ENCODE measurements around the gene OR6P1.

DNA sequence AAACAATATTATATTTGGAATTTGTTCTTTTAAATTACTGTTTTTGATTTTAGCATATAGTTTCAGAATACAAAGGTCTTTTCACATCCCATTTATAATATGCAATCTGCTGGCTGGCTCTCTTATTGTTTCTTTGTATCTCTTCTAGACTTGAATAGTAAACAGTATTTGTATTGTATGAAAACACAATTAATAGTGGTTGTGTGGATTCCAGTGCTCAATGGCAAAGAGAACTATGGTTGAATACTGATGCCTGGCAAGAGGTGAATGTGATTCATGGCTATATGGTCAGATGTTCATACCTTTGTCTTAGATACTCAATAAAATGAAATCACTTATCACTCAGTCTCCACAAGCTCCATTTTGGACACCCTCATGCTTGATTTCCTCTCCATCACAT lies 53.4 kb downstream of the OR6P1 start:
- TF ChIP-seq POLR2AphosphoS5 (IDR thresholded peaks at IDR 0.05; ENCODE audit: low read depth, low read length) (no peak), SIN3A (IDR thresholded peaks at IDR 0.05; ENCODE audit: borderline replicate concordance, insufficient read depth, low read length) (no peak), TAF1 (IDR thresholded peaks at IDR 0.05; ENCODE audit: borderline replicate concordance, insufficient read depth, low read length) (no peak)
- TF ChIP-seq, protein P1, sequence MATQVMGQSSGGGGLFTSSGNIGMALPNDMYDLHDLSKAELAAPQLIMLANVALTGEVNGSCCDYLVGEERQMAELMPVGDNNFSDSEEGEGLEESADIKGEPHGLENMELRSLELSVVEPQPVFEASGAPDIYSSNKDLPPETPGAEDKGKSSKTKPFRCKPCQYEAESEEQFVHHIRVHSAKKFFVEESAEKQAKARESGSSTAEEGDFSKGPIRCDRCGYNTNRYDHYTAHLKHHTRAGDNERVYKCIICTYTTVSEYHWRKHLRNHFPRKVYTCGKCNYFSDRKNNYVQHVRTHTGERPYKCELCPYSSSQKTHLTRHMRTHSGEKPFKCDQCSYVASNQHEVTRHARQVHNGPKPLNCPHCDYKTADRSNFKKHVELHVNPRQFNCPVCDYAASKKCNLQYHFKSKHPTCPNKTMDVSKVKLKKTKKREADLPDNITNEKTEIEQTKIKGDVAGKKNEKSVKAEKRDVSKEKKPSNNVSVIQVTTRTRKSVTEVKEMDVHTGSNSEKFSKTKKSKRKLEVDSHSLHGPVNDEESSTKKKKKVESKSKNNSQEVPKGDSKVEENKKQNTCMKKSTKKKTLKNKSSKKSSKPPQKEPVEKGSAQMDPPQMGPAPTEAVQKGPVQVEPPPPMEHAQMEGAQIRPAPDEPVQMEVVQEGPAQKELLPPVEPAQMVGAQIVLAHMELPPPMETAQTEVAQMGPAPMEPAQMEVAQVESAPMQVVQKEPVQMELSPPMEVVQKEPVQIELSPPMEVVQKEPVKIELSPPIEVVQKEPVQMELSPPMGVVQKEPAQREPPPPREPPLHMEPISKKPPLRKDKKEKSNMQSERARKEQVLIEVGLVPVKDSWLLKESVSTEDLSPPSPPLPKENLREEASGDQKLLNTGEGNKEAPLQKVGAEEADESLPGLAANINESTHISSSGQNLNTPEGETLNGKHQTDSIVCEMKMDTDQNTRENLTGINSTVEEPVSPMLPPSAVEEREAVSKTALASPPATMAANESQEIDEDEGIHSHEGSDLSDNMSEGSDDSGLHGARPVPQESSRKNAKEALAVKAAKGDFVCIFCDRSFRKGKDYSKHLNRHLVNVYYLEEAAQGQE (IDR thresholded peaks at IDR 0.05; ENCODE audit: insufficient read depth in 1 of 2, low read depth in 2 of 2, low read length in 2 of 2), result no peak
